ENCODE data around the gene SFTPA2. TPM values are rescaled to one million over a fixed set of nuclear protein-coding genes. Genes with fewer than 3 reads are reported as not detected.
"Not testable (repeated sequence)": the region's sequence is repeated elsewhere in the genome, so short reads cannot be mapped to it uniquely, and the experiment has no call there.

Gene SFTPA2
- total and polyA plus RNA-seq, 2 donors from 2014 or later, result 0.13 TPM; not detected in 1

DNA sequence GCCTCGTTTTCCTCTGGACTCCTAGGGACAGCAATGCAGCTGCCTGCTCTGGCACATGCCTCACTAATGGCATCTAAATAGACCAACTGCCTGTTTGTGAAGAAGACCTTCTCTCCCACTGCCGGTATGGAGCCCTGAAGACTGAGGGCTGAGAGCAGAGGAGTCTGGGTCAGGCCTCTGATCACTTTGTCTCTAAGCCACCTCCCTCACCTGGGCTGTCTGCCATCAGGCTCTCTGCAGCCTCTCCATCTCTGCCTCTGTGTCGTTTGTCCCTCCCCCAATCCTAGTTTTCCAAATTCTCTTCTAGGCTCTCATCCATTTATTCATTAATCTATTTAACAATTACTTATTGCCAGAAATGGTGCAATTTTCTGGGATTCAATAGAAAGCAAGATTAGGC lies 35.3 kb upstream of the SFTPA2 start:
- Histone ChIP-seq H3K4me1 (ENCODE audit: control insufficient read depth in 2 of 3, insufficient read depth in 2 of 3, low read depth in 1 of 3, low read length in 3 of 3) (no peaks in the 10 kb centered on the region), H3K4me3 (ENCODE audit: low read length in 3 of 3) (no peak overlapping the region), H3K36me3 (ENCODE audit: control insufficient read depth in 2 of 3, insufficient read depth in 3 of 3, low read length in 3 of 3) (no peaks in the 10 kb centered on the region), H3K27me3 (ENCODE audit: control insufficient read depth, insufficient read depth, low read length) (no peaks in the 10 kb centered on the region), H3K9ac (ENCODE audit: low read length in 3 of 3) (no peak overlapping the region), H3K9me3 (ENCODE audit: control insufficient read depth in 2 of 3, insufficient read depth in 1 of 3, low read length in 3 of 3) (peaks cover 0 to 10% (median 0%) of the 10 kb centered on the region in 3 donors), H3K27ac (ENCODE audit: low read depth in 2 of 2, low read length in 2 of 2) (no peak overlapping the region)
- FAIRE-seq (no peak), DNase-seq (no peak)
- intact Hi-C loops (cut with DNase I), result no loop called here
- TF ChIP-seq, protein P1, sequence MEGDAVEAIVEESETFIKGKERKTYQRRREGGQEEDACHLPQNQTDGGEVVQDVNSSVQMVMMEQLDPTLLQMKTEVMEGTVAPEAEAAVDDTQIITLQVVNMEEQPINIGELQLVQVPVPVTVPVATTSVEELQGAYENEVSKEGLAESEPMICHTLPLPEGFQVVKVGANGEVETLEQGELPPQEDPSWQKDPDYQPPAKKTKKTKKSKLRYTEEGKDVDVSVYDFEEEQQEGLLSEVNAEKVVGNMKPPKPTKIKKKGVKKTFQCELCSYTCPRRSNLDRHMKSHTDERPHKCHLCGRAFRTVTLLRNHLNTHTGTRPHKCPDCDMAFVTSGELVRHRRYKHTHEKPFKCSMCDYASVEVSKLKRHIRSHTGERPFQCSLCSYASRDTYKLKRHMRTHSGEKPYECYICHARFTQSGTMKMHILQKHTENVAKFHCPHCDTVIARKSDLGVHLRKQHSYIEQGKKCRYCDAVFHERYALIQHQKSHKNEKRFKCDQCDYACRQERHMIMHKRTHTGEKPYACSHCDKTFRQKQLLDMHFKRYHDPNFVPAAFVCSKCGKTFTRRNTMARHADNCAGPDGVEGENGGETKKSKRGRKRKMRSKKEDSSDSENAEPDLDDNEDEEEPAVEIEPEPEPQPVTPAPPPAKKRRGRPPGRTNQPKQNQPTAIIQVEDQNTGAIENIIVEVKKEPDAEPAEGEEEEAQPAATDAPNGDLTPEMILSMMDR (IDR thresholded peaks at IDR 0.05; ENCODE audit: borderline replicate concordance, extremely low read depth, insufficient read depth), result no peak

DNA sequence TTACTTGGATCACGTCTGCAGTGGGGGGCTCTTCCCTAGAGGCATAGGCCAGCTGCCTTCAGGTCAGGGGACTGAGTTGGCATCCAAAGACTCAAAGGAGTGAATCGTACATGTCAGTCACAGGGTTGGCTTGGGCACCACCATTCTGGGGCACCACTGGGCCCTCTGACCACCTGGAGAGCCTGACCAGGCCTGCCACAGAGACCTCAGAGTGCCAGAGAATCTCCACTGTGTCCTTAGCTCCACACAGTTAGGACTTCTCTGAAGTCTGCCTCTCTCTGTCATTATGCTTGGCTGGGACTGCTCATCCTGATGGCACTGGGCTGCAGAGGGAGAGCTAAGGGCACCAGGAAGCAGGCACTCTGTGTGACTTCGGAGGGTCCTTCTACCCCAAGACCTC lies 34.4 kb upstream of the SFTPA2 start:
- intact Hi-C loops (cut with DNase I); H3K27me3 ChIP-seq (ENCODE audit: control insufficient read depth, insufficient read depth, low read length); H3K9ac ChIP-seq (ENCODE audit: low read length in 3 of 3); DNase-seq; H3K27ac ChIP-seq (ENCODE audit: low read depth in 2 of 2, low read length in 2 of 2); H3K4me1 ChIP-seq (ENCODE audit: control insufficient read depth in 2 of 3, insufficient read depth in 2 of 3, low read depth in 1 of 3, low read length in 3 of 3); FAIRE-seq; H3K36me3 ChIP-seq (ENCODE audit: control insufficient read depth in 2 of 3, insufficient read depth in 3 of 3, low read length in 3 of 3); H3K4me3 ChIP-seq (ENCODE audit: low read length in 3 of 3): not testable (repeated sequence)
- peaks cover 0 to 10% (median 0%) of the 10 kb centered on the region in 3 donors for H3K9me3 ChIP-seq (ENCODE audit: control insufficient read depth in 2 of 3, insufficient read depth in 1 of 3, low read length in 3 of 3)

DNA sequence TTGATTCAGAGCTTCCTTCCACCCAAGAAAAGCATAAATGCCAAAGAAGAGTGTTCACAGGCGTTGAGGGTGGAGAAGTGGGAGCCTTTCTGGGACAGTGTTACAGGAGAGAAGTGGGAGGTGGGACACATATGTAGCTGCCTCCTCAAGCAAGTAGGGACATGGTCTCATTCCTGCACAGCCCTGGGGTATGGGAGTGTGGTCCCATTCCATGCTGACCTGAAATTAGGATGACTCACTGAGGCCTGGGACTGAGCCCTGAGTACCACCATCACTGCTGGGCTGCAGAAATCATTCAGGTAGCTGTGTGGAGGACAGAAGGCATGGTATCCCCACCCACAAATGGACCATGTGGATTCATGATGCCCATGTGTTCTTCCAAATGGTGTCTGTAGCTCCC lies 33.2 kb upstream of the SFTPA2 start:
- Histone ChIP-seq H3K27ac (ENCODE audit: low read depth in 2 of 2, low read length in 2 of 2) (no peak overlapping the region), H3K4me1 (ENCODE audit: control insufficient read depth in 2 of 3, insufficient read depth in 2 of 3, low read depth in 1 of 3, low read length in 3 of 3) (no peaks in the 10 kb centered on the region), H3K36me3 (ENCODE audit: control insufficient read depth in 2 of 3, insufficient read depth in 3 of 3, low read length in 3 of 3) (no peaks in the 10 kb centered on the region), H3K9ac (ENCODE audit: low read length in 3 of 3) (no peak overlapping the region), H3K27me3 (ENCODE audit: control insufficient read depth, insufficient read depth, low read length) (no peaks in the 10 kb centered on the region), H3K4me3 (ENCODE audit: low read length in 3 of 3) (no peak overlapping the region), H3K9me3 (ENCODE audit: control insufficient read depth in 2 of 3, insufficient read depth in 1 of 3, low read length in 3 of 3) (peaks cover 0 to 10% (median 0%) of the 10 kb centered on the region in 3 donors)
- intact Hi-C loops (cut with DNase I), result no loop called here
- DNase-seq, result no peak
- TF ChIP-seq, protein P1 (IDR thresholded peaks at IDR 0.05; ENCODE audit: borderline replicate concordance, extremely low read depth, insufficient read depth), result no peak
- FAIRE-seq, result no peak

DNA sequence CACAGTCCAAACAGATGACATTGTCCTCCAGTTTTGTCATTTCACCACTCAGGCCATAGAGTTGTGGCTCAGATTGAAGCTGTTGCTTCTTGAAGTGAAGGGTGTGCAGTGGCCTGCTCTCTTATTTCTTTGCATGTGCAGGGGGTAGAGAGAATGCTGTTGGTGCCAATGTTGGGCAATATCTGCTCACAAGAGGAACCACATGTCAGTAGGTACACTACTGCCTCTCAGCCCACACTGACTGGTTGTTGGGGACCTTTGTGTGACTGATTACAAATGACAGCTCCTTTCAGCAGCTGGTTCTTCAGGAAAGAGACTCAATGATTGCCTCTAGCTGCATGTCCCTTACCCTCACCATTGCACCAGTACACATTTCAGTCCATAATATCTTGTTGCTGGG lies 28.6 kb upstream of the SFTPA2 start:
- DNase-seq, result no peak
- no peak for FAIRE-seq
- intact Hi-C loops (cut with DNase I), result no loop called here
- H3K36me3 ChIP-seq (ENCODE audit: control insufficient read depth in 2 of 3, insufficient read depth in 3 of 3, low read length in 3 of 3), result no peaks in the 10 kb centered on the region
- H3K9ac ChIP-seq (ENCODE audit: low read length in 3 of 3), result no peak overlapping the region
- H3K27ac ChIP-seq (ENCODE audit: low read depth in 2 of 2, low read length in 2 of 2), result no peak overlapping the region
- H3K4me3 ChIP-seq (ENCODE audit: low read length in 3 of 3), result no peak overlapping the region
- H3K9me3 ChIP-seq (ENCODE audit: control insufficient read depth in 2 of 3, insufficient read depth in 1 of 3, low read length in 3 of 3), result no peaks in the 10 kb centered on the region
- H3K27me3 ChIP-seq (ENCODE audit: control insufficient read depth, insufficient read depth, low read length), result no peaks in the 10 kb centered on the region
- no peaks in the 10 kb centered on the region for H3K4me1 ChIP-seq (ENCODE audit: control insufficient read depth in 2 of 3, insufficient read depth in 2 of 3, low read depth in 1 of 3, low read length in 3 of 3)
- TF ChIP-seq, protein P1 (IDR thresholded peaks at IDR 0.05; ENCODE audit: borderline replicate concordance, extremely low read depth, insufficient read depth), result no peak

Data from kidney (tissue), 14 donors.